ENCODE results near the gene CYB5RL. TPM values are rescaled to one million over a fixed set of nuclear protein-coding genes. Genes with fewer than 3 reads are reported as not detected.

The CYB5RL gene
- total RNA-seq, 3 donors from 2014 or later, result 6.9 to 9.1 (median 7.7) TPM

- no peak for ATAC-seq
- TF ChIP-seq, protein P1, sequence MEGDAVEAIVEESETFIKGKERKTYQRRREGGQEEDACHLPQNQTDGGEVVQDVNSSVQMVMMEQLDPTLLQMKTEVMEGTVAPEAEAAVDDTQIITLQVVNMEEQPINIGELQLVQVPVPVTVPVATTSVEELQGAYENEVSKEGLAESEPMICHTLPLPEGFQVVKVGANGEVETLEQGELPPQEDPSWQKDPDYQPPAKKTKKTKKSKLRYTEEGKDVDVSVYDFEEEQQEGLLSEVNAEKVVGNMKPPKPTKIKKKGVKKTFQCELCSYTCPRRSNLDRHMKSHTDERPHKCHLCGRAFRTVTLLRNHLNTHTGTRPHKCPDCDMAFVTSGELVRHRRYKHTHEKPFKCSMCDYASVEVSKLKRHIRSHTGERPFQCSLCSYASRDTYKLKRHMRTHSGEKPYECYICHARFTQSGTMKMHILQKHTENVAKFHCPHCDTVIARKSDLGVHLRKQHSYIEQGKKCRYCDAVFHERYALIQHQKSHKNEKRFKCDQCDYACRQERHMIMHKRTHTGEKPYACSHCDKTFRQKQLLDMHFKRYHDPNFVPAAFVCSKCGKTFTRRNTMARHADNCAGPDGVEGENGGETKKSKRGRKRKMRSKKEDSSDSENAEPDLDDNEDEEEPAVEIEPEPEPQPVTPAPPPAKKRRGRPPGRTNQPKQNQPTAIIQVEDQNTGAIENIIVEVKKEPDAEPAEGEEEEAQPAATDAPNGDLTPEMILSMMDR (IDR thresholded peaks at IDR 0.05), result no peak
- peaks cover 7% of the 10 kb centered on the region for H3K4me1 ChIP-seq (ENCODE audit: low read depth)
- no peak overlapping the region for H3K4me3 ChIP-seq
- intact Hi-C loops (cut with DNase I, micrococcal nuclease), result no loop called here
- H3K36me3 ChIP-seq (ENCODE audit: low read depth), result no peaks in the 10 kb centered on the region
- no peak for DNase-seq
- H3K9me3 ChIP-seq, result no peaks in the 10 kb centered on the region
Measured at GRCh38 chr1:54224233-54224632, 24.4 kb upstream of the CYB5RL start.

- DNase-seq (no peak), ATAC-seq (no peak)
- TF ChIP-seq, protein P1 (IDR thresholded peaks at IDR 0.05), result no peak
- Histone ChIP-seq H3K4me1 (ENCODE audit: low read depth) (peaks cover 11% of the 10 kb centered on the region), H3K4me3 (no peak overlapping the region), H3K36me3 (ENCODE audit: low read depth) (no peaks in the 10 kb centered on the region), H3K9me3 (no peaks in the 10 kb centered on the region)
- intact Hi-C loops (cut with DNase I, micrococcal nuclease), result no loop called here
Measured at GRCh38 chr1:54223441-54224202, 23.8 kb upstream of the CYB5RL start.

DNA sequence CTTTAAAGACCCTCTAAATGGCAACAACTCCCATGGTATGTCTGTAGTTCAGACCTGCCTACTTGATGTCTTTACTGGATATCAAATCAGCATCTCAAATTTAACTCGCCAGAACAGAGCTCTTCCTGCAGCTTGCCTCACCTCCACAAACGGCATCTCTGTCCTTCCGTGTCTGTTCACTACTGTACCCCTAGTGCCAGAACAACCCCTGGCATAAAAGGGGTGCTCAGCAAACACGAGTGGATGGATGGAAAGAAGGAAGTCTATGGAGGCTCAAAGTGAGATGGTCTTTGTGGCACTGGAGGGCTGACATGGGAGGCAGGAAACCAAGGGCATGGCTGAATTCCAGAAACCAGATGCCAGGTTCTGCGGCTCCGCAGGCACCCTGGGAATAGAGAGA lies 22.9 kb upstream of the CYB5RL start:
- no peaks in the 10 kb centered on the region for H3K9me3 ChIP-seq
- DNase-seq (no peak), ATAC-seq (no peak)
- intact Hi-C loops (cut with DNase I, micrococcal nuclease), result no loop called here
- no peak overlapping the region for H3K4me3 ChIP-seq
- H3K4me1 ChIP-seq (ENCODE audit: low read depth), result peaks cover 12% of the 10 kb centered on the region
- TF ChIP-seq, protein P1 (IDR thresholded peaks at IDR 0.05), result no peak
- H3K36me3 ChIP-seq (ENCODE audit: low read depth), result no peaks in the 10 kb centered on the region

DNA sequence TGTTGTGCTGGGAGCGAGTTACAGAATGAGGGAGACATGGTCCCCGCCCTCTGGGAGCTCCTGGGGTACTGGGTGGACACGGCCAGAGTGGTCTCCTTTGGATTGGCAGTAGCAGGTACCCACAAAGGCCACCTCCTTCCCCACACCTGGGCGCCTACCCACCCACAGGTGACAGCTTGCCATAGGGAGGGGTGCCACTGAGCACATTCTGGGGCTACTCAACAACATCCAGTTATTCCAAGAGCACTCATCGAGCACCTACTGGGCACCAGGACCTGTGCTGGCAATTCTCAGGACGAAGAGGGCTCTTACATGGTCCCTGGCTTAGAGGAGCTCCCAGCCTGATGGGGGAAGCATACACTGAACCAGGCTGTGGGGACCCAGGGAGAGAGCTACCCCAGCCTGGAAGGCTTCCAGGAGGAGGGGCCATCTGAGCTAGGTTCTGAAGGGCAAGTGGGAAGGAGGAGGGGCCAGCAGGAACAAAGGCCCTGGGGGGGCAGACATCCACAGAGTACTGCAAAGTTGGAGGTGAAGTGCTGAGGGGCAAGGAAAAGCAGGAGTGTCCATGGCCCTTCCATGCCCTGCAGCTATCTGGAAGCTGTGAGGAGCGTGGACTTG lies 22.1 kb upstream of the CYB5RL start:
- DNase-seq, result no peak
- H3K36me3 ChIP-seq (ENCODE audit: low read depth), result peaks cover 2% of the 10 kb centered on the region
- TF ChIP-seq, protein P1 (IDR thresholded peaks at IDR 0.05), result no peak
- no peak overlapping the region for H3K4me3 ChIP-seq
- intact Hi-C loops (cut with DNase I, micrococcal nuclease), result no loop called here
- H3K9me3 ChIP-seq, result no peaks in the 10 kb centered on the region
- peaks cover 12% of the 10 kb centered on the region for H3K4me1 ChIP-seq (ENCODE audit: low read depth)
- ATAC-seq, result no peak

- Histone ChIP-seq H3K36me3 (ENCODE audit: low read depth) (peaks cover 6% of the 10 kb centered on the region), H3K4me3 (no peak overlapping the region), H3K4me1 (ENCODE audit: low read depth) (peaks cover 12% of the 10 kb centered on the region), H3K9me3 (no peaks in the 10 kb centered on the region)
- intact Hi-C loops (cut with DNase I, micrococcal nuclease), result no loop called here
- no peak for ATAC-seq
- DNase-seq, result no peak
- TF ChIP-seq, protein P1 (IDR thresholded peaks at IDR 0.05), result no peak
Measured at GRCh38 chr1:54221113-54221834, 21.4 kb upstream of the CYB5RL start.
